HG02970 (cell line): ENCODE results near the gene TGFBR3.

Experiments used
- ATAC-seq: cut with Tn5 transposase; IDR thresholded peaks from one replicate; pipeline ENCODE4 v1.9.1; 2021; ENCODE audit warnings: mild to moderate bottlenecking, moderate library complexity, moderate number of reproducible peaks; ENCODE audit not compliant: unreplicated experiment, low FRiP score

The TGFBR3 gene

GRCh38 chr1:91765293-91765692 is 120.7 kb downstream of the TGFBR3 start:
- ATAC-seq = no peak

- no peak for ATAC-seq
Observed at GRCh38 chr1:91764471-91765115, 121.4 kb downstream of the TGFBR3 start.

- no peak for ATAC-seq
Observed at GRCh38 chr1:91763252-91763651, 122.7 kb downstream of the TGFBR3 start.

- ATAC-seq = no peak
Observed at GRCh38 chr1:91761295-91761721, 124.6 kb downstream of the TGFBR3 start.

GRCh38 chr1:91760512-91760911 is 125.4 kb downstream of the TGFBR3 start:
- ATAC-seq = no peak

GRCh38 chr1:91759076-91759475 is 126.9 kb downstream of the TGFBR3 start:
- no peak for ATAC-seq

- no peak for ATAC-seq
Observed at GRCh38 chr1:91757763-91758460, 128.0 kb downstream of the TGFBR3 start.

- no peak for ATAC-seq
Observed at GRCh38 chr1:91755702-91756287, 130.2 kb downstream of the TGFBR3 start.

GRCh38 chr1:91754816-91755580 is 131.0 kb downstream of the TGFBR3 start:
- ATAC-seq = no peak

GRCh38 chr1:91754348-91754747 is 131.6 kb downstream of the TGFBR3 start:
- no peak for ATAC-seq

GRCh38 chr1:91753878-91754277 is 132.1 kb downstream of the TGFBR3 start:
- no peak for ATAC-seq

- ATAC-seq = no peak
Observed at GRCh38 chr1:91752324-91752723, 133.6 kb downstream of the TGFBR3 start.

GRCh38 chr1:91751275-91751674 is 134.7 kb downstream of the TGFBR3 start:
- no peak for ATAC-seq

- no peak for ATAC-seq
Observed at GRCh38 chr1:91750398-91750996, 135.5 kb downstream of the TGFBR3 start.

GRCh38 chr1:91749788-91750231 is 136.1 kb downstream of the TGFBR3 start:
- no peak for ATAC-seq

GRCh38 chr1:91747666-91748065 is 138.3 kb downstream of the TGFBR3 start:
- no peak for ATAC-seq

GRCh38 chr1:91746728-91747338 is 139.1 kb downstream of the TGFBR3 start:
- no peak for ATAC-seq

GRCh38 chr1:91745640-91746373 is 140.1 kb downstream of the TGFBR3 start:
- ATAC-seq = no peak

- ATAC-seq = no peak
Observed at GRCh38 chr1:91744953-91745639, 140.9 kb downstream of the TGFBR3 start.
